Testis (tissue), 3 donors: ENCODE results near the gene ANKRD60. TPM values are rescaled to one million over a fixed set of nuclear protein-coding genes. Genes with fewer than 3 reads are reported as not detected.

Experiments
- DNase-seq: peaks from one replicate; pipeline ENCODE4 v3.0.0-alpha.2; 2019
- H3K27ac ChIP-seq, 2 donors: fragments of 200-600 bp; sonication (generic); one replicate each; pipeline ENCODE4 v1.5.1; 2019
- H3K27me3 ChIP-seq: fragments of 200-600 bp; sonication (generic); one replicate; pipeline ENCODE4 v1.5.1; 2019
- H3K36me3 ChIP-seq: fragments of 200-600 bp; sonication (generic); one replicate; pipeline ENCODE4 v1.5.1; 2017; ENCODE audit warnings: low read depth; ENCODE audit errors: missing control alignments
- H3K4me1 ChIP-seq: fragments of 200-600 bp; sonication (generic); one replicate; pipeline ENCODE4 v1.5.1; 2019
- H3K4me3 ChIP-seq, 2 donors: fragments of 200-600 bp; sonication (generic); one replicate each; pipeline ENCODE4 v1.5.1; 2017 to 2019
- H3K9me3 ChIP-seq: fragments of 200-600 bp; sonication (generic); one replicate; pipeline ENCODE4 v1.5.1; 2017
- CTCF ChIP-seq, 3 experiments: fragments of 450-650 bp in 2 of 3; fragments of 200-600 bp in 1 of 3; sonication (generic) in 1 of 3; IDR thresholded peaks; one replicate each; pipeline ENCODE4 v1.5.1; 2016 to 2019; ENCODE audit warnings: antibody characterized with exemption in 3 of 3, mild to moderate bottlenecking in 2 of 3, moderate library complexity in 1 of 3
- POLR2A ChIP-seq: fragments of 450-650 bp; IDR thresholded peaks from one replicate; pipeline ENCODE4 v1.6.1; 2017; ENCODE audit warnings: antibody characterized with exemption, mild to moderate bottlenecking, moderate library complexity
- WGBS, 2 donors: methylation state at CpG; one replicate each; pipeline ENCODE4 v1.1.5; 2018; 5-methylcytosine and 5-hydroxymethylcytosine counted together
- intact Hi-C: fragments of 100-400 bp; cut with DNase I; formaldehyde crosslinking; loops from one replicate; pipeline ENCODE4 v1.15.1; 2023; ENCODE audit warnings: low total_unique reads
- polyA plus RNA-seq: library from polyadenylated mRNA; stranded (reverse); fragments of 350-450 nt; fragmentation: Illumina TruSeq; extraction: RNeasy Lipid Tissue Mini Kit (QIAGEN cat#74804); gene quantifications from one replicate; pipeline ENCODE4 v1.2.3, GENCODE V29; 2014; ENCODE audit warnings: low read depth, low replicate concordance; ENCODE audit not compliant: insufficient read depth
- total RNA-seq, 2 donors: library from RNA; depleted of rRNA; stranded (reverse); fragments of >200 nt; gene quantifications; one replicate each; pipeline ENCODE4 v1.2.3, GENCODE V29; 2016

The ANKRD60 gene
- total and polyA plus RNA-seq, 3 donors from 2014 or later = 3.0 to 8.0 (median 7.7) TPM

GRCh38 chr20:58169450-58169849, 59.0 kb downstream of the ANKRD60 start:
- Histone ChIP-seq H3K27ac (no peak overlapping the region), H3K4me1 (no peaks in the 10 kb centered on the region), H3K27me3 (no peaks in the 10 kb centered on the region), H3K36me3 (no peaks in the 10 kb centered on the region), H3K9me3 (no peaks in the 10 kb centered on the region), H3K4me3 (no peak overlapping the region)
- no peak for DNase-seq
- TF ChIP-seq CTCF (IDR thresholded peaks at IDR 0.05) = no peak
- TF ChIP-seq POLR2A = no peak
- 95 to 96% methylated on average over 4 of the region's 4 CpGs for WGBS, 2 donors
- intact Hi-C loops = no loop called here

GRCh38 chr20:58168843-58169242, 59.6 kb downstream of the ANKRD60 start:
- Histone ChIP-seq H3K27me3 (no peaks in the 10 kb centered on the region), H3K36me3 (no peaks in the 10 kb centered on the region), H3K9me3 (no peaks in the 10 kb centered on the region), H3K4me1 (no peaks in the 10 kb centered on the region), H3K4me3 (no peak overlapping the region), H3K27ac (no peak overlapping the region)
- intact Hi-C loops = no loop called here
- WGBS, 2 donors = 86 to 96% methylated on average over 4 of the region's 4 CpGs
- TF ChIP-seq POLR2A = no peak
- no peak for TF ChIP-seq CTCF (IDR thresholded peaks at IDR 0.05)
- DNase-seq = no peak

GRCh38 chr20:58167759-58168158, 60.7 kb downstream of the ANKRD60 start:
- no peak for DNase-seq
- intact Hi-C loops = no loop called here
- 69 to 78% methylated on average over 7 of the region's 7 CpGs for WGBS, 2 donors
- TF ChIP-seq POLR2A (no peak), CTCF (IDR thresholded peaks at IDR 0.05) (no peak)
- Histone ChIP-seq H3K4me1 (no peaks in the 10 kb centered on the region), H3K27me3 (no peaks in the 10 kb centered on the region), H3K36me3 (no peaks in the 10 kb centered on the region), H3K27ac (no peak overlapping the region), H3K4me3 (no peak overlapping the region), H3K9me3 (no peaks in the 10 kb centered on the region)

Other genes starting within 250 kb of the ANKRD60 start
- gene RAB22A, start 81.1 kb upstream of the ANKRD60 start, total RNA-seq = 10 to 100 TPM; 19.2 to 20.8 TPM
- gene RAB22A, start 81.1 kb upstream of the ANKRD60 start, polyA plus RNA-seq = 11.2 TPM
- 10 to 100 TPM; 23.5 to 23.8 TPM for gene VAPB, start 160.6 kb upstream of the ANKRD60 start, total RNA-seq
- gene VAPB, start 160.6 kb upstream of the ANKRD60 start, polyA plus RNA-seq = 31.4 TPM